Tibial nerve (tissue), 3 donors: Measurements from ENCODE around the gene HSBP1.

Source experiments
- CTCF ChIP-seq, 5 experiments: fragments of 200-600 bp in 3 of 5; fragments of 450-650 bp in 2 of 5; sonication (generic) in 3 of 5; IDR thresholded peaks; one replicate each; pipeline ENCODE4 v1.5.1; 2016 to 2019; ENCODE audit warnings: antibody characterized with exemption in 5 of 5, mild to moderate bottlenecking in 3 of 5, moderate library complexity in 2 of 5
- POLR2A ChIP-seq, 2 donors: fragments of 450-650 bp; IDR thresholded peaks; one replicate each; pipeline ENCODE4 v1.6.1; 2017; ENCODE audit warnings: antibody characterized with exemption in 2 of 2, mild to moderate bottlenecking in 2 of 2, moderate library complexity in 2 of 2

DNA sequence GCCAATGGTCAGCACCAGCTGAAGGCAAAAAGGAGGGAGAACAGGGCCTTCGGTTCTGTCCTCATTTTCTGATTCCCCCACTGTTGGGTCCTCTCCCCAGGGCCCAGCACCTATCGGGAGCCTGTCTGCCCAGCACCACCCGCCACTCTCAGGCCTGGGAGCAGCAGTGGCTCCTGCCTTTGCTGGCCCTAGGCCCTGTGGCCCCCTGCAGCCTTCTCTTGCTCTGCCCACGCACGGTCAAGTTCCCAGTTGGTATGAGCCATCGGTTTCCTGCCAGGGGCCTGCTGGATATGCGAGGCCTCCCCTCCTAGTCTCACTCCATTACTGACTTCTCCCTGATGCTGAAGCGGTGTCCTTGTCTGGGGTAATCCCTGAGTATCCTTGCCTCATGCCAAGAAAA, 37.5 kb downstream of the HSBP1 start:
- TF ChIP-seq POLR2A (IDR thresholded peaks at IDR 0.05) (no peak), CTCF (IDR thresholded peaks at IDR 0.05) (no peak)
